Inferior parietal cortex (tissue), 1 donor: ENCODE results near the gene MPRIP.
"Not testable (repeated sequence)": the region's sequence is repeated elsewhere in the genome, so short reads cannot be mapped to it uniquely, and the experiment has no call there.

Experiments
- DNase-seq: peaks from one replicate; pipeline ENCODE4 v3.0.0-alpha.2; 2016; ENCODE audit errors: extremely low spot score

The MPRIP gene

GRCh38 chr17:17182598-17183136, 140.4 kb downstream of the MPRIP start:
- DNase-seq, result no peak

GRCh38 chr17:17183744-17184143, 141.5 kb downstream of the MPRIP start:
- DNase-seq, result no peak

- not testable (repeated sequence) for DNase-seq
Observed at GRCh38 chr17:17184985-17185757, 142.9 kb downstream of the MPRIP start.

GRCh38 chr17:17186051-17186450, 143.8 kb downstream of the MPRIP start:
- no peak for DNase-seq

- DNase-seq, result no peak
Observed at GRCh38 chr17:17186551-17187505, 144.6 kb downstream of the MPRIP start.

- DNase-seq, result no peak
Observed at GRCh38 chr17:17188586-17188985, 146.3 kb downstream of the MPRIP start.

GRCh38 chr17:17189559-17189958, 147.3 kb downstream of the MPRIP start:
- no peak for DNase-seq

- DNase-seq, result no peak
Observed at GRCh38 chr17:17190188-17190587, 147.9 kb downstream of the MPRIP start.

- no peak for DNase-seq
Observed at GRCh38 chr17:17191346-17191792, 149.1 kb downstream of the MPRIP start.

GRCh38 chr17:17191961-17192381, 149.7 kb downstream of the MPRIP start:
- DNase-seq, result no peak

- DNase-seq, result not testable (repeated sequence)
Observed at GRCh38 chr17:17195466-17195865, 153.2 kb downstream of the MPRIP start.

GRCh38 chr17:17196776-17197175, 154.5 kb downstream of the MPRIP start:
- DNase-seq, result no peak

- DNase-seq, result no peak
Observed at GRCh38 chr17:17198281-17198680, 156.0 kb downstream of the MPRIP start.

- DNase-seq, result no peak
Observed at GRCh38 chr17:17200311-17200710, 158.1 kb downstream of the MPRIP start.

- DNase-seq, result no peak
Observed at GRCh38 chr17:17200831-17201230, 158.6 kb downstream of the MPRIP start.

- DNase-seq, result no peak
Observed at GRCh38 chr17:17201271-17201670, 159.0 kb downstream of the MPRIP start.

- no peak for DNase-seq
Observed at GRCh38 chr17:17201907-17202306, 159.7 kb downstream of the MPRIP start.

- DNase-seq, result no peak
Observed at GRCh38 chr17:17203173-17203730, 161.0 kb downstream of the MPRIP start.

GRCh38 chr17:17204041-17204591, 161.9 kb downstream of the MPRIP start:
- DNase-seq, result no peak

- no peak for DNase-seq
Observed at GRCh38 chr17:17204635-17205231, 162.5 kb downstream of the MPRIP start.
